Muscle of arm (tissue), 12 donors: ENCODE results near the gene KIR2DL1. TPM values are rescaled to one million over a fixed set of nuclear protein-coding genes. Genes with fewer than 3 reads are reported as not detected.
"Not testable (repeated sequence)": the region's sequence is repeated elsewhere in the genome, so short reads cannot be mapped to it uniquely, and the experiment has no call there.

ENCODE experiments used
- DNase-seq: peaks from one replicate; pipeline ENCODE4 v3.0.0-alpha.2; 2013
- polyA plus RNA-seq, 12 donors: library from polyadenylated mRNA; unstranded; fragments of 120-200 nt; gene quantifications; one replicate each; pipeline ENCODE4 v1.2.1, GENCODE V29; 2013; ENCODE audit not compliant: insufficient read length in 12 of 12

KIR2DL1 gene
- polyA plus RNA-seq, 12 donors = 0.10 to 0.19 TPM; not detected in 10

GRCh38 chr19:54817670-54818536 lies 48.3 kb downstream of the KIR2DL1 start:
- no peak for DNase-seq

DNA sequence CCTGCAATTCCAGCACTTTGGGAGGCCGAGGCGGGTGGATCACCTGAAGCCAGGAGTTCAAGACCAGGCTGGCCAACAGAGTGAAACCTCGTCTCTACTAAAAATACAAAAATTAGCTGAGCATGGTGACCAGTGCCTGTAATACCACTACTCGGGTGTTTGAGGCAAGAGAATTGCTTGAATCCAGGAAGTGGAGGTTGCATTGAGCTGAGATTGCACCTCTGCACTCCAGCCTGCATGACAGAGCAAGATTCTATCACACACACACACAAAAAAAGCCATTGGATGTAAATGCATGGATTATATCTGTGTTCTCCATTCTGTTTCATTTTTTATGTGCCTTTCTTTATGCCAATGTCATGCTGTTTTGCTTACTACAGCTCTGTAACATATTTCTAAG lies 54.8 kb downstream of the KIR2DL1 start:
- not testable (repeated sequence) for DNase-seq

GRCh38 chr19:54825326-54825725 lies 55.7 kb downstream of the KIR2DL1 start:
- DNase-seq = not testable (repeated sequence)

DNA sequence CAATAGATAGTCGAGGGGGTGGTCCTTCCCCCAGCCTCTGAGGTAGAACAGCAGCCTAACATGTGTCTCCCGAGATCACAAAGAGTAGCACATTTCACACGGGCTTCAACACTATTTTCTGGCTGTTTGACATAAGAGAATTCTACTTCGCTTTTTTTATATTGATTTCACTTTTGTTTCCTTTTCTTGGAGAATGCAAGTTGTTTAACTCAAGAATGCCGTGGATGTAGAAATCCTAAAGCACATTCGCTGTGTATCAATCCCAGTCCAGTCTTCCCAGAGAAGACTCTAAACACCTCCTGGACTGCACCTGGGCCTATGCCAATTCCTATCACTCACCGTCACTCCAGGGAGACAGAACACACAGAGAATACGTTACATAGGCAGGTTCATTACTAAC lies 58.5 kb downstream of the KIR2DL1 start:
- not testable (repeated sequence) for DNase-seq

- DNase-seq = not testable (repeated sequence)
Observed at GRCh38 chr19:54832496-54832895, 62.9 kb downstream of the KIR2DL1 start, which contains the start of gene KIR2DS4. Gene KIR2DS4, plus strand, starts transcription at chr19:54832676.

Other genes starting within 250 kb of the KIR2DL1 start
- gene LILRA2, start 196.0 kb upstream of the KIR2DL1 start, polyA plus RNA-seq = 1 to 10 TPM in 4 of 12 donors, under 1 TPM in 6, not detected in 2; 0.60 to 3.8 (median 0.93) TPM
- 1 to 10 TPM in 1 of 12 donors, under 1 TPM in 9, not detected in 2; 0.11 to 1.7 (median 0.43) TPM for gene LILRA1, start 176.2 kb upstream of the KIR2DL1 start, polyA plus RNA-seq
- 1 to 10 TPM in 7 of 12 donors, under 1 TPM in 3, not detected in 2; 0.71 to 3.9 (median 1.1) TPM for gene LILRB1, start 139.3 kb upstream of the KIR2DL1 start, polyA plus RNA-seq
- gene LILRB4, start 106.8 kb upstream of the KIR2DL1 start, polyA plus RNA-seq = 1 to 10 TPM in 5 of 12 donors, under 1 TPM in 5, not detected in 2; 0.49 to 3.2 (median 0.91) TPM
- not detected for gene KIR3DL3, start 45.4 kb upstream of the KIR2DL1 start, polyA plus RNA-seq
- not detected for gene KIR2DL3, start 31.3 kb upstream of the KIR2DL1 start, polyA plus RNA-seq
- gene KIR2DL4, start 33.8 kb downstream of the KIR2DL1 start, polyA plus RNA-seq = under 1 TPM in 1 of 12 donors, not detected in 11; 0.15 TPM
- under 1 TPM in 1 of 12 donors, not detected in 11; 0.12 TPM for gene KIR3DL1, start 46.7 kb downstream of the KIR2DL1 start, polyA plus RNA-seq
- under 1 TPM in 3 of 12 donors, not detected in 9; 0.10 to 0.20 (median 0.13) TPM for gene KIR2DS4, start 62.9 kb downstream of the KIR2DL1 start, polyA plus RNA-seq
- gene KIR3DL2, start 80.7 kb downstream of the KIR2DL1 start, polyA plus RNA-seq = not detected
- gene FCAR, start 104.4 kb downstream of the KIR2DL1 start, polyA plus RNA-seq = 1 to 10 TPM in 1 of 12 donors, under 1 TPM in 6, not detected in 5; 0.12 to 1.3 (median 0.33) TPM
- 1 to 10 TPM in 1 of 12 donors, under 1 TPM in 6, not detected in 5; 0.08 to 1.0 (median 0.31) TPM for gene NCR1, start 136.4 kb downstream of the KIR2DL1 start, polyA plus RNA-seq
- under 1 TPM in 3 of 12 donors, not detected in 9; 0.10 to 0.57 (median 0.12) TPM for gene NLRP7, start 177.7 kb downstream of the KIR2DL1 start, polyA plus RNA-seq
- 1 to 10 TPM in 4 of 12 donors, under 1 TPM in 6, not detected in 2; 0.45 to 7.6 (median 0.80) TPM for gene NLRP2, start 196.6 kb downstream of the KIR2DL1 start, polyA plus RNA-seq